Stimulated activated naive CD8-positive, alpha-beta T cell treated with anti-CD3 and anti-CD28 coated beads, Interleukin-15, Interleukin-2, amounts not matched to agents 100 U/mL and 50 U/mL, for 24 hours (primary cell): ENCODE data around the gene PKNOX2.
A peak's percentile ranks its signal among the peaks of the same experiment; 100 is the strongest.

Experiments
- ATAC-seq: fragments of 150-1000 bp; cut with Tn5 transposase; one replicate; pipeline ENCODE4 v1.10.0; 2021
- DNase-seq: peaks from one replicate; pipeline ENCODE4 v3.0.0; 2021

Gene PKNOX2

GRCh38 chr11:125164422-125165110 is at the start of gene PKNOX2:
Gene PKNOX2, plus strand, starts transcription at chr11:125164751. Its CDS starts 186,555 bp downstream, at chr11:125351306.
- ATAC-seq (peak; percentile 72), DNase-seq (peak; percentile 78)

- no peak for ATAC-seq
These were observed 47.1 kb upstream of the PKNOX2 start for GRCh38 chr11:125117429-125117828.

GRCh38 chr11:125123194-125123946 is 41.2 kb upstream of the PKNOX2 start:
- ATAC-seq, result no peak
- no peak for DNase-seq

More at GRCh38 chr11:125117429-125117828, 47.1 kb upstream of the PKNOX2 start:
- DNase-seq, result no peak

GRCh38 chr11:125123947-125124617 is 40.5 kb upstream of the PKNOX2 start:
- ATAC-seq (peak; percentile 76), DNase-seq (peak; percentile 49)

GRCh38 chr11:125124618-125124992 is 39.9 kb upstream of the PKNOX2 start:
- ATAC-seq, result no peak
- no peak for DNase-seq

GRCh38 chr11:125128450-125128849 is 36.1 kb upstream of the PKNOX2 start:
- no peak for ATAC-seq

GRCh38 chr11:125129316-125129993 is 35.1 kb upstream of the PKNOX2 start:
- DNase-seq, result no peak
- no peak for ATAC-seq

More at GRCh38 chr11:125128450-125128849, 36.1 kb upstream of the PKNOX2 start:
- DNase-seq, result no peak

- DNase-seq, result no peak
- ATAC-seq, result no peak
These were observed 32.5 kb upstream of the PKNOX2 start for GRCh38 chr11:125132071-125132470.

- ATAC-seq (no peak), DNase-seq (no peak)
These were observed 32.0 kb upstream of the PKNOX2 start for GRCh38 chr11:125132596-125132995.

- DNase-seq (no peak), ATAC-seq (no peak)
These were observed 28.6 kb upstream of the PKNOX2 start for GRCh38 chr11:125136001-125136400.

- ATAC-seq, result no peak
- DNase-seq, result no peak
These were observed 25.6 kb upstream of the PKNOX2 start for GRCh38 chr11:125138966-125139365.

GRCh38 chr11:125139778-125140177 is 24.8 kb upstream of the PKNOX2 start:
- ATAC-seq, result no peak

GRCh38 chr11:125140233-125140632 is 24.3 kb upstream of the PKNOX2 start:
- DNase-seq, result no peak
- ATAC-seq, result no peak

More at GRCh38 chr11:125139778-125140177, 24.8 kb upstream of the PKNOX2 start:
- no peak for DNase-seq

GRCh38 chr11:125141178-125141577 is 23.4 kb upstream of the PKNOX2 start:
- no peak for ATAC-seq
- no peak for DNase-seq

GRCh38 chr11:125141686-125142535 is 22.6 kb upstream of the PKNOX2 start:
- ATAC-seq (peak; percentile 89), DNase-seq (peak; percentile 75)

- no peak for ATAC-seq
These were observed 18.3 kb upstream of the PKNOX2 start for GRCh38 chr11:125146232-125146631.

GRCh38 chr11:125147280-125147679 is 17.3 kb upstream of the PKNOX2 start:
- no peak for ATAC-seq
- DNase-seq, result no peak

More at GRCh38 chr11:125146232-125146631, 18.3 kb upstream of the PKNOX2 start:
- no peak for DNase-seq

GRCh38 chr11:125148011-125148410 is 16.5 kb upstream of the PKNOX2 start:
- DNase-seq (no peak), ATAC-seq (no peak)

GRCh38 chr11:125148743-125149142 is 15.8 kb upstream of the PKNOX2 start:
- ATAC-seq (no peak), DNase-seq (no peak)

GRCh38 chr11:125153837-125154236 is 10.7 kb upstream of the PKNOX2 start:
- no peak for DNase-seq

GRCh38 chr11:125154378-125155099 is 10.0 kb upstream of the PKNOX2 start:
- peak; percentile 35 for ATAC-seq
- no peak for DNase-seq

More at GRCh38 chr11:125153837-125154236, 10.7 kb upstream of the PKNOX2 start:
- ATAC-seq, result no peak
